ENCODE data around the gene SP2. TPM values are rescaled to one million over a fixed set of nuclear protein-coding genes. Genes with fewer than 3 reads are reported as not detected.

SP2 gene
- total RNA-seq, 3 donors from 2014 or later: 20.9 to 25.6 (median 23.1) TPM

DNA sequence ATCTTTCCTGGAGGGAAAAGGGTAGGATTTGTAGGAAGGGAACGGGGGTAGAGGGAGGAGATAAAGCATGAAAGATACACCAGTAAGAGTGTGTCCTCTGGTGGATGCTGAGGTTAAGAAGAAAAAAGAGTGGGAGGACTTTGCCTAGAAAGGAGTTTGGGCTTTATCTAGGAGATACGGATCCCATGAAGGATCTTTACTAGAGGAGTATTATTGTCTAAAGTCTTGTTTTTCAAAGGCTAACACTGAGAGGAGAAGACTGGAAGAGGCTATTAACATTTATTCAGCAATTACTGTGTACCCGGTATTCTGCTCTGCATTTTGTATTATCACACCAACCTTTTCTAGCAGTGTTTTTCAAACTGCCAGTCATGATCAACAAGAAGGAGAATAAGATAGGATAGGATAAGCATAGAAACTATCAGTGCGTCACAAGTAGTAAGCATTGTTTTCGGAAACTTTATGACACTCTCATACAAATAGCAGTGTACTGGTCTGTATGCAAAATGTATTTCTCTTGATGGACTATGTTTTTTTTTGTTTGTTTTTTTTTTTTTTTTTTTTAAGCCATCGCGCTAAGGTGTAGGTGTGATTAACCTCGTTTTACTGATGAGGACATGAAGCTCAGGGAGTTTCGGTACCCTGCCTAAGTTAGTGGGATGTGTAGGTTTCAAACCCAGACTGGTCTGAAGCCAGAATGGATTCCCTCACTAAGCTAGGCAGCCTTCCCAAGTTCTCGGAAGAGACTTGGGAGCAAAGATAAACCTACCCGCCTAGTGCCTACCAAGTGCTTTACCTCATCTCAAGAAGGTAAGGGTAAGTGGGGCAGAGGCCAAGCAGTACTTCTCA is 1.3 kb upstream of the SP2 start:
- H3K9me3 Mint-ChIP-seq: no peaks in the 10 kb centered on the region
- H3K36me3 Mint-ChIP-seq (ENCODE audit: insufficient read depth): peaks cover 10% of the 10 kb centered on the region
- no peaks in the 10 kb centered on the region for H3K27me3 Mint-ChIP-seq (ENCODE audit: low read depth)
- H3K4me1 Mint-ChIP-seq (ENCODE audit: low read depth): peaks cover 35% of the 10 kb centered on the region
- DNase-seq: no peak
- peak overlapping the region; percentile 97 for H3K4me3 Mint-ChIP-seq
- ATAC-seq: no peak

DNA sequence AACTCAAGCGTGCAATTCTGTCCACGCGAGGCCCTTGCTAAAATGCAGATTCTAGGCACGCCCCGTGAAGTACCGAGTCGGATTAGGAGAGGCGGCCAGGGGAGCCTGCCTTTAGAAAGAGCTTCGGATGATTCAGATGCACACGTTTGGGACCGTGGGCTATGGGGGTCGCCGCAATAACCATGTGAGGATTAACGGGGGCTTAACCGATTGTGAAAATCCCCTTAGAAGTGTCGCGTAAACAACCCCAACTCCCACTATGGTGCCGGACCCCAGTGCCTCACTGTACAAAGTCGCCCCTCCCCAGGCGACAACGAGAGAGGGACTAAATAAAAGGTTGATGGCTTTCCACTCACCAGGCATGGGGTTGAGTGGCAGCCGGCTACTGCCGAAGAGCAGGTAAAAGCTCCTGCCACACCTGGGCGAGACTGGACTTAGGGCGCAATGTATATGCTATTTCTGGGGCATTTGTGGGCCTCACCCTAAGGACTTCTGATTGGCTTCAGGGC is 635 bp upstream of the SP2 start:
- Mint-ChIP-seq H3K4me1 (ENCODE audit: low read depth) (peaks cover 34% of the 10 kb centered on the region), H3K27me3 (ENCODE audit: low read depth) (no peaks in the 10 kb centered on the region), H3K9me3 (no peaks in the 10 kb centered on the region), H3K36me3 (ENCODE audit: insufficient read depth) (peaks cover 11% of the 10 kb centered on the region), H3K4me3 (peak overlapping the region; percentile 97)
- DNase-seq: no peak
- peak; percentile 0 for ATAC-seq

DNA sequence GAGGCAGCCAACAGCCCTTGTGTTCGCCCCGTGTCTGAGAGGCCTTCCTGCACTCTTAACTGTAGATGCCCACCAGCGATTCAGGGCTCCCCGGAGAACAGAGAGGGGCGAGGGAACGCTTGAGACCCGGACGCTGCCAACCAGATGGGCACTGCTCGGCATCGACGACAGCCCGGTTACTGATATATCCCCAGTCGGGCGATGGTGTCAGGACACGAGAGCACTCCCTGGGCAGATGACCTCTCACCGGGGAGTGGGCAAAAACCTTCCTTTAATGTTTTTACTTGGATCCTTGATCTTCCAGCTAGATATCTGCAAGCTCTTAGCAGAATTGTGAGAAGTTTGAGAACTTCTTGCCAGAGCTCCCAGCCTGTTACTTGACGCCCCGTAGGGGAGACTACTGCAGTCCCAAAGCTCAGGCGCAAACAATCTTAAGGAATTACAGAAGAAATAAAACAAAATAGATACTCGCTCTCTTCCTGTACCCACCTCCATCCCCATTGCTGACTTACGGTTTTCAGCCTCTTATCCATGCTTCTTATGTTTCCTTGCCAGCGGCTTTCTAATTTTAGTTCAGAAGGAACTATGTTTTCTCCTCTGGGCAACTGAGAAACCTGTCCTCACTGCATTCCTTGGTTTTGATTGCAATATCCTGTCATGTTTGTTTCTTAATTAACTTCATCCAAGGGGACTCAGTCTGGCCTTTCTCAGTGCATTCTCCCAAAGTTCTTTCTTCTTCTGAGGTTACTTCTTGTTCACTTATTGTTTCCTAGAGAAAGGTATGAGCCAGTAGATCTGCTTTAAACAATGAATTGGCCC is 845 bp downstream of the SP2 start:
- Mint-ChIP-seq H3K9me3 (no peaks in the 10 kb centered on the region), H3K36me3 (ENCODE audit: insufficient read depth) (peaks cover 16% of the 10 kb centered on the region), H3K27me3 (ENCODE audit: low read depth) (no peaks in the 10 kb centered on the region), H3K4me1 (ENCODE audit: low read depth) (peaks cover 36% of the 10 kb centered on the region), H3K4me3 (peak overlapping the region; percentile 91)
- DNase-seq (no peak), ATAC-seq (peak in 1 of 2 donors; percentile 0)

DNA sequence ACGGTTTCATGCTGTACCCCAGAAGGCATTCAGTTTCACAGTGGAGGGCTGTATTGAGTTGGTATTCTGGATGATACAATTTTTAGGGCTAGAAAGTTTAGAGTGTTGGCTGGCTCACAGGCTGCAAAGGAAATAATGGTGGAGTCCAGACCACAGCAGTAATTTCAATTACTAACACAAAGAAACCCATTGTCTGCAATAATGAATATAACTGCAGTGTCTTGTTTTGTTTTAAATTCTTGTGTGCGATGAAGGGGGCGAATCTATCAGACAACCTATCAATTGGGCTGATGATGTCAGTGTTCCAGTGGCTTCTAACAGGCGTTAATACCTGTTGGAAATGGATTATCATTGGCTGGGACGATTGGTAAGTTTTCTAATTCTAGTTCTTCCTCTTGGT is 1.5 kb downstream of the SP2 start:
- Mint-ChIP-seq H3K4me3 (peak overlapping the region; percentile 91), H3K4me1 (ENCODE audit: low read depth) (peaks cover 43% of the 10 kb centered on the region), H3K9me3 (no peaks in the 10 kb centered on the region), H3K36me3 (ENCODE audit: insufficient read depth) (peaks cover 21% of the 10 kb centered on the region), H3K27me3 (ENCODE audit: low read depth) (no peaks in the 10 kb centered on the region)
- DNase-seq: no peak
- no peak for ATAC-seq

DNA sequence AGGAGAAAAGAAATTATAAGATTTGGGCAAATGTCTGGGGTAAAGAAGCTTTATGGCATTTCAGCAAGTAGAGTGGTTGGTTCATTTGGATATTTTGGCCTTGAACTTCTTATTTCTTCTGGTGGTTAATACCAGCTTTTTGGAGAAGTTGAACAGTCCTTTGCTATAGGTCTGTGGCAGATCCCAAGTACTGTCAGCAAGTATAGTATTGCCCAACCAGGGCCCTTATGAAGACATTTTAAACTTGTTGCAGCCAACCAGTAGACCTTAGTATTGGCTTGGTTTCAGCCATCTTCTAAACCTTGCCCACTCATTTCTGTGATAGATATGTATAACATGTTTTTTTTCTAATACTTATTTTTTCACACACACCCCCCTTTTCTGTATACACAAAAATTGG is 2.2 kb downstream of the SP2 start:
- peaks cover 24% of the 10 kb centered on the region for H3K36me3 Mint-ChIP-seq (ENCODE audit: insufficient read depth)
- no peaks in the 10 kb centered on the region for H3K9me3 Mint-ChIP-seq
- no peak for DNase-seq
- no peaks in the 10 kb centered on the region for H3K27me3 Mint-ChIP-seq (ENCODE audit: low read depth)
- no peak overlapping the region for H3K4me3 Mint-ChIP-seq
- H3K4me1 Mint-ChIP-seq (ENCODE audit: low read depth): peaks cover 44% of the 10 kb centered on the region
- ATAC-seq: no peak

DNA sequence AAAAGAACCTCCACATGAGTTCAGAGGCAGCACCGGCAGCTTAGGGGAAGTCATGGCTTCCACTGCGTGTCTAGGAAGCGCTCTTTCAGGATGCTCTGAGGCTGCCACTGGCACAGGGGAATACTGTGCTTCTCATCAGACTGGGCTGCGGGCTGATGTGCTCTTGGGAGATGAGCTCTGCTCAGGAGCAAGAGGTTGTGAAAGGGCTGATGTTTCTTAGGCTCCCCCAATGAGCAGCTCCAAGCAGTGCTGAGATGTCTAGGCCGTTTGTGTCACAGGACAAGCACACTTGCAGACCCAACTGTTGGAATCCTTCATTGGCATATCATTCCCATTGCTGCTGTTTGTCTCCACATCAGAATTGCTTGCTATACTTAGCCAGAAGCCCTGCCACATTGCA is 3.6 kb downstream of the SP2 start:
- ATAC-seq (no peak), DNase-seq (no peak)
- H3K27me3 Mint-ChIP-seq (ENCODE audit: low read depth): no peaks in the 10 kb centered on the region
- peaks cover 28% of the 10 kb centered on the region for H3K36me3 Mint-ChIP-seq (ENCODE audit: insufficient read depth)
- peaks cover 38% of the 10 kb centered on the region for H3K4me1 Mint-ChIP-seq (ENCODE audit: low read depth)
- H3K4me3 Mint-ChIP-seq: no peak overlapping the region
- no peaks in the 10 kb centered on the region for H3K9me3 Mint-ChIP-seq

DNA sequence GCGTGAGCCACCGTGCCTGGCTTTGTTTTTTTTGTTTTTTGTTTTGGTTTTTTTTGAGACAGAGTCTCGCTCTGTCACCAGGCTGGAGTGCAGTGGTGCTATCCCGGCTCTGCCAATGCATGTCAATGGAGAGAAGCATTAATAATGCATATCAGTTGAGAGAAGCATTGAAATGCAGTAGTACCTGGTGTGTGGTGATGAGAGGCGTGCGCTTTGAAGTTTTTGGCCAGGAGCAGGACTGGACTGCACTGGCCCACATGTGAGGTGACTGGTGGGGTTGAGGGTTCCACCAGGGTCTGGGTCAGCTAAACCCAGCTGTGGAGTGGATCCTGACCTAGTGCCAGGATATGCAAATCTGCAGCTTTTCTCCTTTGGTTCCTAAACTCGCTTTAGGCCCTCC is 5.4 kb downstream of the SP2 start:
- DNase-seq (no peak), ATAC-seq (no peak)
- peaks cover 28% of the 10 kb centered on the region for H3K36me3 Mint-ChIP-seq (ENCODE audit: insufficient read depth)
- H3K9me3 Mint-ChIP-seq: no peaks in the 10 kb centered on the region
- H3K27me3 Mint-ChIP-seq (ENCODE audit: low read depth): no peaks in the 10 kb centered on the region
- H3K4me1 Mint-ChIP-seq (ENCODE audit: low read depth): peaks cover 42% of the 10 kb centered on the region
- no peak overlapping the region for H3K4me3 Mint-ChIP-seq

DNA sequence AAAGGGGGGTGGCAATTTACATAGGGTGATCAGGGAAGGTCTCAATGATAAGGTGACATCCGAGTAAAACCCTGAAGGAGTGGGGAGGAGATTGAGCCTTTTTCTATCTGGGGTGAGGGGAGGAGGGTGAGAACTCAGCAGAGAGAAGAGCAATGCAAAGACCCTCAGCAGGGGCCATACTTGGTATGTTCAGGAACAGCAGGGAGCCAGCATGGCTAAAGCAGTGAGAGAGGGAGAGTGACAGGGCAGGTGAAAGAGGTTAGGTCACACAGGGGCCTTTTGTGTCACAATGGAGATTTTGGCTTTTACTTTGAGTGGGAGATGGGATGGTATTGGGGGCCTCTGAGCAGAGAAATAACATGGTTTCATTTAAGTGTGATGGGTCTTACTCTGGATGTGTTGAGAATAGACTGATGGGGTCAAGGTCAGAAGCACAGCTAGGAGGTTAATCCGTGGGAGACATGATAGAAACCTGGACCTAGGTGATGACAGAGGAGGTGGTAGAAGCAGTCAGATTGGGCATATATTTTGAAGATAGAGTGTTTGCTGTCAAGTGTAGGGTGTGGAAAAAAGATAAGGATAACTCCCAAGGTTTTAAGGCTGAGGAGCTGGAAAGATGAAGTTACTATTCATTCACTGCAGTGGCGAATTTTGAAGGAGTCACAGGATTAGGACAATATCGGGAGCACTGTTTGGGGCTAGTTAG is 6.2 kb downstream of the SP2 start:
- Mint-ChIP-seq H3K36me3 (ENCODE audit: insufficient read depth) (peaks cover 29% of the 10 kb centered on the region), H3K27me3 (ENCODE audit: low read depth) (no peaks in the 10 kb centered on the region), H3K4me1 (ENCODE audit: low read depth) (peaks cover 45% of the 10 kb centered on the region), H3K9me3 (no peaks in the 10 kb centered on the region), H3K4me3 (no peak overlapping the region)
- DNase-seq (no peak), ATAC-seq (no peak)

DNA sequence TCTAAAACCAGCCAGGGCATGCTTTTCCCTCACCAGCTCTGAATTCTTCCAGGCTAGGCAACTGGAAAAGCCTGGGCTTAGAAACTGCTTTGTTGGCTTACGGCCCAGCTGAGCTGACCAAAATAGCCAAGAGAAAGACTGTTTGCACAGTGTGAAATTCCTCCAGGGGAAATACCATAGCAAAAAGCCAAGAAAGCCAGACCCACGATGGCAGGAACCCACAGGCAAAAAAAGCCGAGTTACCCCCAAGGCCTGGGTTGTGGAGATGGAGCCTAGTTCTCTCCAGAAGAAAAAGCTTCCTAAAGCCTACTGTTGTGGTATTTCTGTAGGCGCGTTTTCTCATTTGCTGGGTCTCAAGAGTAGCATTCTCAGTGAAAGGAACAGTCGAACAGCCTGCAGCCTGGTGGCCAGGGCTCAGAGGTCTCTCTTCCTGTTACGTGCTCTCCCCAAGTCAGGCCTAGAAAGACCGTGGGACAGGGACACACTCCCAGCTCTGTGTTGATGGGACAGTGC is 9.2 kb downstream of the SP2 start:
- Mint-ChIP-seq H3K36me3 (ENCODE audit: insufficient read depth) (peaks cover 26% of the 10 kb centered on the region), H3K27me3 (ENCODE audit: low read depth) (no peaks in the 10 kb centered on the region), H3K4me1 (ENCODE audit: low read depth) (peaks cover 38% of the 10 kb centered on the region), H3K4me3 (no peak overlapping the region), H3K9me3 (no peaks in the 10 kb centered on the region)
- no peak for ATAC-seq
- no peak for DNase-seq

DNA sequence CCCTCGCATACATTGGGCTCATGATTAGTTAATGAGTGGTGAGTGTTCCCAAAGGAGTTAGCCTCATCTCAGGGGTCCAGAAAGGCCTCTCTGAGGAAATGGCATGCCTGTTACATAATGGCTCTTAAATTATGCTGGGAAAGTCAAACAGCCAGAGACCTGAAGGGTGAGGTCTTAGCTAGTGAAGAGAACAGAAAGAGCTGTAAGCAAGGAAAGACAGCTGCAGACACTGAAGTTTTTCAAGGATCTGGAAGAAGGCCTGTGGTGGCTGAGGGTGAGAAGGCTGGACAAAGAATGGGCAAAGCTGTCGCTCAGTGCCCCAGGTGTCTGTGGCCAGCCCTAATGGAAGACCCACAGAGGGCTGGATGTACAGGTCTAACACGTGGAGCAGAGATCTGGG is 10.4 kb downstream of the SP2 start:
- Mint-ChIP-seq H3K27me3 (ENCODE audit: low read depth) (no peaks in the 10 kb centered on the region), H3K9me3 (no peaks in the 10 kb centered on the region), H3K4me1 (ENCODE audit: low read depth) (peaks cover 38% of the 10 kb centered on the region), H3K4me3 (no peak overlapping the region), H3K36me3 (ENCODE audit: insufficient read depth) (peaks cover 26% of the 10 kb centered on the region)
- no peak for ATAC-seq
- no peak for DNase-seq

DNA sequence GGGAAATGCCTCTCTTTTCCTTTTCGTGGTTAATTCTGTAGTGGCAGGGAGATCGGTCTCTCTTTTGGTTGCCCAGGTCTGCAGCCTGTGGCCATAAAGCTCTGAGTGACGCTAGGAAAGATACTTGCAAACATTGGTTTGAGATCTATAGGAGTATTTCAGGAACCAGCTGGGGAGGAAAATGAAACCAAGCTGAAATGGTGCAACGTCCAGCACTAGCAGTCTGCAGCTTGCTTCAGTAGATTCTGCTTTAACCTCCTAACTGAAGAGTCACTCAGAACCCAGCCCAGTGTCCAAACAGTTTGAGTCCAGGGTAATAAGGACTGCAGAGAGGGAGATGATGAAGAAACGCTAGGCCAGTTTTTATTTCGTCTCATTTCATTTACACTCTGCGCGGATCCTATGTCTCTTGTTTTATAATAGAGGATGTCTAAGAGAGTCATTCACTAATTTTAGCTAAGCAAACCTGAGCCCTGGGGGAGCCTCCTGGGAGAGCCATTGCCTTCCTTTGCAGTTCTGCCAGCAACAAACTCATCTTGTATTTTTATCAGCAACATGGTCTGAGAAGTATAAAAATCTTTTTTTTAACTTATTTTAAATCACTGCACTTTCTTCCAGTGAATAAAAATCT is 12.0 kb downstream of the SP2 start:
- Mint-ChIP-seq H3K27me3 (ENCODE audit: low read depth) (no peaks in the 10 kb centered on the region), H3K4me3 (no peak overlapping the region), H3K4me1 (ENCODE audit: low read depth) (peaks cover 29% of the 10 kb centered on the region), H3K36me3 (ENCODE audit: insufficient read depth) (peaks cover 16% of the 10 kb centered on the region), H3K9me3 (no peaks in the 10 kb centered on the region)
- no peak for DNase-seq
- no peak for ATAC-seq

DNA sequence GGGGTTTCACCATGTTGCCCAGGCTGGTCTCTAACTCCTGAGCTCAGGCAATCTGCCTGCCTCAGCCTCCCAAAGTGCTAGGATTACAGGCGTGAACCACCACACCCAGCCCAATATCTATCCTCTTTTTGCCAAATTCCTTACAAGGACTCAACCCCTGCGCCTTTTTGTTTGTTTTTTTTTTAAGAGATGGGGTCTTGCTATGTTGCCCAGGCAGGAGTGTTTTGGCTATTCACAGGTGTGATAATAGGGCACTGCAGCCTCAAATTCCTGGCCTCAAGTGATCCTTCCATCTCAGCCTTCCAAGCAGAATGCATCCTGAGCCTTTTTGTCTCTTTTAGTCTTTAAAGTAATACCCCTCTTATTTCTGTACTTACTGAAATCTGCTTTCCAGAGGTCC is 17.0 kb downstream of the SP2 start:
- H3K27me3 Mint-ChIP-seq (ENCODE audit: low read depth): no peaks in the 10 kb centered on the region
- H3K4me1 Mint-ChIP-seq (ENCODE audit: low read depth): peaks cover 15% of the 10 kb centered on the region
- H3K36me3 Mint-ChIP-seq (ENCODE audit: insufficient read depth): peaks cover 27% of the 10 kb centered on the region

DNA sequence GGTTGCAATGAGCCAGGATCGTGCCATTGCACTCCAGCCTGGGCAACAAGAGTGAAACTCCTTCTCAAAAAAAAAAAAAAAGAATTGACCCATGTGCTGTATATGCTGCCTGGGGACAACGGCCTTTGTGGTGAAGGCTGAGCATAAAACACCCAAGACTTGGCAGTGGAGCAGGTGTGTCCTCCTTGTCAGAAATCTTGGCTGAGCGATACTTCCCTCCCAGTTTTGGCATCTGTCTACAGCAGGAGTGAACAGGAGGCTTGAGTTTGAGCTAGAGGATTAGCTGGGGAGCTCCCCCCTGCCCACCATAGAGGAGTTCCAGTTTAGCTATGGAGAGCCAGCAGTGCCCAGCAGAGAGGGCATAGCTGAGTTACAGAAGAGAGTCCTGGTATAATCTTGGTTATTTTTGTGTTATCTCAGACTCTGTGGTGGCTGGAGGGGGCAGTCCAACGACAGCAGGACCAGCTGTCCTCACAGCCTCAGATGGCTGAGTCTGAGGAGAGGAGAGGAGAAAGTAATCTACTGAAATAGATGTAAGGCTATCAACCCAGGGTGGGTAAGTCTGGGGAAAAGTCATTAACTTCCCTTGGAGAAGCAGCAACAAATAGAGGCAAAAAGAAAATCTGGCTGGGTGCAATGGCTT is 18.4 kb downstream of the SP2 start:
- H3K4me3 Mint-ChIP-seq: no peak overlapping the region
- ATAC-seq (no peak), DNase-seq (no peak)
- peaks cover 22% of the 10 kb centered on the region for H3K36me3 Mint-ChIP-seq (ENCODE audit: insufficient read depth)
- H3K4me1 Mint-ChIP-seq (ENCODE audit: low read depth): peaks cover 13% of the 10 kb centered on the region
- no peaks in the 10 kb centered on the region for H3K27me3 Mint-ChIP-seq (ENCODE audit: low read depth)
- H3K9me3 Mint-ChIP-seq: no peaks in the 10 kb centered on the region

More for the DNA sequence above, 17.0 kb downstream of the SP2 start:
- ATAC-seq (no peak), DNase-seq (no peak)
- no peaks in the 10 kb centered on the region for H3K9me3 Mint-ChIP-seq
- H3K4me3 Mint-ChIP-seq: no peak overlapping the region
